Heart right ventricle (tissue), 16 donors: ENCODE data around the gene DUS2. TPM values are rescaled to one million over a fixed set of nuclear protein-coding genes. Genes with fewer than 3 reads are reported as not detected.

Experiments used
- ATAC-seq, 8 donors: fragments of 200-7000 bp; cut with Tn5 transposase; one replicate each; pipeline ENCODE4 v1.9.1; 2020; ENCODE audit warnings: mild to moderate bottlenecking in 8 of 8, moderate library complexity in 8 of 8, moderate number of reproducible peaks in 1 of 8
- DNase-seq, 2 donors: peaks; one replicate each; pipeline ENCODE4 v3.0.0-alpha.2; 2020
- H3K27ac ChIP-seq, 10 donors: fragments of 200-600 bp; sonication (generic) in 2 of 10; one replicate each; pipeline versions ENCODE4 v1.5.0 to v1.8.0; 2020 to 2022; ENCODE audit warnings: mild to moderate bottlenecking in 3 of 10
- H3K27me3 ChIP-seq, 7 donors: fragments of 200-600 bp; one replicate each; pipeline ENCODE4 v1.8.0; 2021 to 2022; ENCODE audit warnings: mild to moderate bottlenecking in 2 of 7
- H3K36me3 ChIP-seq, 9 donors: fragments of 200-600 bp; sonication (generic) in 1 of 9; one replicate each; pipeline versions ENCODE4 v1.5.0 to v1.8.0; 2020 to 2022; ENCODE audit warnings: mild to moderate bottlenecking in 2 of 9
- H3K4me1 ChIP-seq, 9 donors: fragments of 200-600 bp; sonication (generic) in 1 of 9; one replicate each; pipeline versions ENCODE4 v1.5.0 to v1.8.0; 2020 to 2022; ENCODE audit warnings: mild to moderate bottlenecking in 4 of 9
- H3K4me3 ChIP-seq, 10 donors: fragments of 200-600 bp; sonication (generic) in 2 of 10; one replicate each; pipeline versions ENCODE4 v1.5.0 to v1.8.0; 2020 to 2022; ENCODE audit warnings: mild to moderate bottlenecking in 7 of 10, moderate library complexity in 2 of 10
- H3K9me3 ChIP-seq, 11 donors: fragments of 200-600 bp in 10 of 11; sonication (generic) in 2 of 11; one replicate each; pipeline versions ENCODE4 v1.5.0 to v1.8.0; 2013 to 2022; ENCODE audit warnings: mild to moderate bottlenecking in 2 of 11, control low read depth in 1 of 11, moderate library complexity in 1 of 11
- WGBS, 2 donors: extraction: QIAGEN DNeasy Blood & Tissue Kit; methylation state at CpG; one replicate each; pipeline ENCODE4 v1.1.7; 2013; ENCODE audit warnings: inconsistent platforms in 1 of 2; 5-methylcytosine and 5-hydroxymethylcytosine counted together
- intact Hi-C, 10 donors: fragments of 100-400 bp; cut with DNase I; formaldehyde crosslinking; loops; one replicate each; pipeline versions ENCODE4 v1.11.1 to v1.14.2; 2022
- polyA plus RNA-seq, 2 donors: library from polyadenylated mRNA; stranded (reverse); fragments of 200-250 nt; gene quantifications; one replicate each; pipeline ENCODE4 v1.2.3, GENCODE V29; 2013
- total RNA-seq, 10 donors: library from RNA; stranded (reverse); fragmentation: NEBNext Ultra II Directional in 3 of 10; extraction: Animal tissue kit (Norgen Biotek cat#: 25700) in 3 of 10; gene quantifications; one replicate each; pipeline versions ENCODE4 v1.2.1 to v1.2.4, GENCODE V29; 2021 to 2023
- TF ChIP-seq, protein P1 (sequence below), 9 donors: fragments of 200-600 bp; sonication (generic) in 2 of 9; IDR thresholded peaks; one replicate each; pipeline versions ENCODE4 v1.5.0 to v1.8.0; 2021 to 2022; ENCODE audit warnings: antibody characterized with exemption in 9 of 9, mild to moderate bottlenecking in 5 of 9, moderate library complexity in 1 of 9
- donor health status: Arrhythmogenic right ventricular cardiomyopathy.
- donor health status: ischemic (EF 13 %, LVEDD 7.1; RV severe dilation, severe dysfunction).
- donor health status: healthy with polysubstance abuse.
- donor health status: DM: no; HTN: yes; CAD: no.
- donor health status: DM: no; HTN: no; CAD: no.
- donor health status: ischemic (EF 25% LVEDD 6.9; RV normal size, moderate dysfunction).
- donor health status: ischemic (EF 25% LVEDD 5.7; RV mildly dilated, moderate dysfunction).
- donor health status: healthy.
- donor health status: DM: yes; HTN: yes; CAD: no.
- donor health status: Ischemic cardiomyopathy.
- donor health status: ischemic (EF 35%, LVEDD 5.7; RV mildly dilated, moderate dysfunction).
- donor health status: nonischemic (EF 11% LVEDD 7.7; RV severe dilation, severe dysfunction).
- donor health status: DM: yes; HTN: yes; CAD: no.
- donor health status: PGD.
- donor health status: ischemic (EF 29% LVEDD 5.4; RV normal size, mild dysfunction).
- donor health status: nonischemic (EF 23%, LVEDD 6.1; RV moderate dilation, normal function).

DUS2 gene
- total and polyA plus RNA-seq, 12 donors = 4.2 to 13.1 (median 7.2) TPM

DNA sequence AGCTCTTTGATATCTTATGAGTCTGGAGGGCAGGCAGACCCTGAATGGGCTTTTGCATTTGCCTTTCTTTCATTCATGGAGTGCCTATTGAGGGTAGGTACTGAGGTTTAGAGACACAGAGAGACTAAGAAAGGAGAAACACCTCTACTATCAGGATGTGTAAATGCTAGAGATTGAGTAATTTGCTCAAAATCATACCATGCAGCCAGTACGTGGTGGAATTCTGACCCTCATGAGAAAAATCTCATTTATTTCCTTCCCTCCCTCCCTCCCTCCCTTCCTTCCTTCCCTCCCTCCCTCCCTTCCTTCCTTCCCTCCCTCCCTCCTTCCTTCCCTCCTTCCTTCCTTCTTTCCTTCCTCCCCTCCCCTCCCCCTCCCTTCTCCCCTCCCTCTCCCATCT is 43.7 kb downstream of the DUS2 start:
- DNase-seq (no peak), ATAC-seq (no peak)
- TF ChIP-seq, protein P1, sequence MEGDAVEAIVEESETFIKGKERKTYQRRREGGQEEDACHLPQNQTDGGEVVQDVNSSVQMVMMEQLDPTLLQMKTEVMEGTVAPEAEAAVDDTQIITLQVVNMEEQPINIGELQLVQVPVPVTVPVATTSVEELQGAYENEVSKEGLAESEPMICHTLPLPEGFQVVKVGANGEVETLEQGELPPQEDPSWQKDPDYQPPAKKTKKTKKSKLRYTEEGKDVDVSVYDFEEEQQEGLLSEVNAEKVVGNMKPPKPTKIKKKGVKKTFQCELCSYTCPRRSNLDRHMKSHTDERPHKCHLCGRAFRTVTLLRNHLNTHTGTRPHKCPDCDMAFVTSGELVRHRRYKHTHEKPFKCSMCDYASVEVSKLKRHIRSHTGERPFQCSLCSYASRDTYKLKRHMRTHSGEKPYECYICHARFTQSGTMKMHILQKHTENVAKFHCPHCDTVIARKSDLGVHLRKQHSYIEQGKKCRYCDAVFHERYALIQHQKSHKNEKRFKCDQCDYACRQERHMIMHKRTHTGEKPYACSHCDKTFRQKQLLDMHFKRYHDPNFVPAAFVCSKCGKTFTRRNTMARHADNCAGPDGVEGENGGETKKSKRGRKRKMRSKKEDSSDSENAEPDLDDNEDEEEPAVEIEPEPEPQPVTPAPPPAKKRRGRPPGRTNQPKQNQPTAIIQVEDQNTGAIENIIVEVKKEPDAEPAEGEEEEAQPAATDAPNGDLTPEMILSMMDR (IDR thresholded peaks at IDR 0.05) = no peak
- Histone ChIP-seq H3K9me3 (no peaks in the 10 kb centered on the region), H3K27me3 (no peaks in the 10 kb centered on the region), H3K4me1 (peaks cover 5 to 66% (median 32%) of the 10 kb centered on the region in 9 donors), H3K4me3 (no peak overlapping the region), H3K36me3 (peaks cover 0 to 49% (median 5%) of the 10 kb centered on the region in 9 donors), H3K27ac (peak overlapping the region in 2 of 10 donors; percentile 44 to 53)
- whole genome bisulfite sequencing, 2 donors = 48 to 68% methylated on average over 1 of the region's 1 CpG
- intact Hi-C loops = loop anchor here in 2 of 10 donors (10.0 kb wide), 2 partner anchors 252 to 392 kb away; no protein-coding TSS in a partner anchor

GRCh38 chr16:68068926-68069325 is 45.8 kb downstream of the DUS2 start:
- Histone ChIP-seq H3K9me3 (no peaks in the 10 kb centered on the region), H3K4me1 (peaks cover 8 to 62% (median 38%) of the 10 kb centered on the region in 9 donors), H3K36me3 (peaks cover 0 to 63% (median 5%) of the 10 kb centered on the region in 9 donors), H3K27me3 (no peaks in the 10 kb centered on the region), H3K4me3 (no peak overlapping the region), H3K27ac (peak overlapping the region in 3 of 10 donors; percentile 35 to 52 (median 35))
- TF ChIP-seq, protein P1 (IDR thresholded peaks at IDR 0.05) = no peak
- no peak for DNase-seq
- WGBS, 2 donors = 98% methylated on average over 9 of the region's 9 CpGs
- intact Hi-C loops = loop anchor here in 2 of 10 donors (10.0 kb wide), 2 partner anchors 254 to 394 kb away; no protein-coding TSS in a partner anchor
- no peak for ATAC-seq

- Histone ChIP-seq H3K27ac (peak overlapping the region in 5 of 10 donors; percentile 29 to 74 (median 35)), H3K36me3 (peaks cover 0 to 70% (median 9%) of the 10 kb centered on the region in 9 donors), H3K27me3 (no peaks in the 10 kb centered on the region), H3K4me1 (peaks cover 5 to 54% (median 31%) of the 10 kb centered on the region in 9 donors), H3K9me3 (no peaks in the 10 kb centered on the region), H3K4me3 (no peak overlapping the region)
- intact Hi-C loops = loop anchor here in 2 of 10 donors (10.0 kb wide), 2 partner anchors 255 to 395 kb away; no protein-coding TSS in a partner anchor
- peak; percentile 48 to 89 (median 80) for ATAC-seq
- TF ChIP-seq, protein P1 (IDR thresholded peaks at IDR 0.05) = peak in 1 of 9 donors; percentile 14
- peak; percentile 47 to 59 for DNase-seq
- WGBS, 2 donors = 72 to 76% methylated on average over 7 of the region's 7 CpGs
Measured at GRCh38 chr16:68069511-68070248, 46.6 kb downstream of the DUS2 start.

DNA sequence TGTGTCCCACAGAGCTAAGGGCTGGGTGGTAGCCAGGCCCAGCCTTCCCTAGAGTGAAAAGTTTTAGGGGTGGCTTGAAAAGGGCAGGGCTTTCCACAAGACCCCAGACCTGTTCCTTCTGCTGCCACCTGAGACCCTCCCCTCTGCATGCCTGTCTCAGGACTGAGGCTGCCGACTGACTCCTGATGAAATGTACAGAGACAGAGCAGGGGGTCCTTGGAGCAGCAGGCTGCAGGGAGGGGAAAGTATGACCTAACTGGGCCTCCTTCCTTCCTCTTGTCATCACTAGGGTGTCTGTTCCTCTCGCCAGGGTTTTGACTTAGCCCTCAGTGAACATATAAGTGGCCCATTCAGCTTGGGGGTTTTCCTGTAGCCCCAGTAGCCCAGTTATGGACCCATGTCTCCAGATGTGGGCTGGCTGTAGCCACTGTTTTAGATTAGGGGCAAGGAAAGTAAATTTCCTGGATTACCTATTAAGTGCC is 47.2 kb downstream of the DUS2 start:
- intact Hi-C loops = no loop called here
- no peak for ATAC-seq
- no peaks in the 10 kb centered on the region for H3K9me3 ChIP-seq
- peaks cover 5 to 52% (median 24%) of the 10 kb centered on the region in 9 donors for H3K4me1 ChIP-seq
- TF ChIP-seq, protein P1 (IDR thresholded peaks at IDR 0.05) = no peak
- H3K27me3 ChIP-seq = no peaks in the 10 kb centered on the region
- H3K36me3 ChIP-seq = peaks cover 0 to 73% (median 11%) of the 10 kb centered on the region in 9 donors
- peak overlapping the region in 4 of 10 donors; percentile 29 to 74 (median 35) for H3K27ac ChIP-seq
- no peak overlapping the region for H3K4me3 ChIP-seq
- WGBS, 2 donors = 63 to 70% methylated on average over 2 of the region's 2 CpGs
- no peak for DNase-seq
